Measurements from ENCODE around the gene DLGAP1.

DLGAP1 gene

GRCh38 chr18:3816610-3817363 lies 638.3 kb downstream of the DLGAP1 start:
- no peak for DNase-seq (ENCODE audit: low spot score)

GRCh38 chr18:3815991-3816390 lies 639.1 kb downstream of the DLGAP1 start:
- DNase-seq (ENCODE audit: low spot score) = no peak

GRCh38 chr18:3814816-3815215 lies 640.3 kb downstream of the DLGAP1 start:
- DNase-seq (ENCODE audit: low spot score) = no peak

- DNase-seq (ENCODE audit: low spot score) = no peak
These were observed 644.8 kb downstream of the DLGAP1 start for GRCh38 chr18:3810296-3810695.

- DNase-seq (ENCODE audit: low spot score) = no peak
These were observed 645.9 kb downstream of the DLGAP1 start for GRCh38 chr18:3808985-3809780.

- no peak for DNase-seq (ENCODE audit: low spot score)
These were observed 648.5 kb downstream of the DLGAP1 start for GRCh38 chr18:3806656-3807055.

GRCh38 chr18:3804336-3804735 lies 650.8 kb downstream of the DLGAP1 start:
- no peak for DNase-seq (ENCODE audit: low spot score)

- DNase-seq (ENCODE audit: low spot score) = no peak
These were observed 651.8 kb downstream of the DLGAP1 start for GRCh38 chr18:3803350-3803749.

GRCh38 chr18:3799515-3799914 lies 655.6 kb downstream of the DLGAP1 start:
- DNase-seq (ENCODE audit: low spot score) = no peak

GRCh38 chr18:3798032-3798431 lies 657.1 kb downstream of the DLGAP1 start:
- DNase-seq (ENCODE audit: low spot score) = no peak

- DNase-seq (ENCODE audit: low spot score) = no peak
These were observed 658.7 kb downstream of the DLGAP1 start for GRCh38 chr18:3796434-3796833.

GRCh38 chr18:3794537-3795348 lies 660.4 kb downstream of the DLGAP1 start:
- no peak for DNase-seq (ENCODE audit: low spot score)

GRCh38 chr18:3793545-3793944 lies 661.6 kb downstream of the DLGAP1 start:
- no peak for DNase-seq (ENCODE audit: low spot score)

- no peak for DNase-seq (ENCODE audit: low spot score)
These were observed 662.0 kb downstream of the DLGAP1 start for GRCh38 chr18:3793111-3793510.

GRCh38 chr18:3792711-3793110 lies 662.4 kb downstream of the DLGAP1 start:
- no peak for DNase-seq (ENCODE audit: low spot score)

- DNase-seq (ENCODE audit: low spot score) = no peak
These were observed 663.9 kb downstream of the DLGAP1 start for GRCh38 chr18:3791238-3791637.

GRCh38 chr18:3790703-3791102 lies 664.4 kb downstream of the DLGAP1 start:
- no peak for DNase-seq (ENCODE audit: low spot score)

- no peak for DNase-seq (ENCODE audit: low spot score)
These were observed 665.6 kb downstream of the DLGAP1 start for GRCh38 chr18:3789525-3789924.

GRCh38 chr18:3784949-3785348 lies 670.2 kb downstream of the DLGAP1 start:
- no peak for DNase-seq (ENCODE audit: low spot score)

- no peak for DNase-seq (ENCODE audit: low spot score)
These were observed 672.2 kb downstream of the DLGAP1 start for GRCh38 chr18:3782901-3783300.

GRCh38 chr18:3777719-3778118 lies 677.4 kb downstream of the DLGAP1 start:
- no peak for DNase-seq (ENCODE audit: low spot score)

- DNase-seq (ENCODE audit: low spot score) = no peak
These were observed 678.0 kb downstream of the DLGAP1 start for GRCh38 chr18:3777122-3777521.

GRCh38 chr18:3775996-3776395 lies 679.1 kb downstream of the DLGAP1 start:
- no peak for DNase-seq (ENCODE audit: low spot score)

All from germinal center (tissue), 1 donor.